Tibial nerve (tissue), 4 donors: Measurements from ENCODE around the gene TBC1D1. TPM values are rescaled to one million over a fixed set of nuclear protein-coding genes. Genes with fewer than 3 reads are reported as not detected.

Experiments
- DNase-seq, 2 donors: peaks; one replicate each; pipeline ENCODE4 v3.0.0-alpha.2; 2019; ENCODE audit warnings: low spot score in 2 of 2
- H3K27ac ChIP-seq, 4 donors: fragments of 200-600 bp; sonication (generic) in 3 of 4; one replicate each; pipeline ENCODE4 v1.5.1; 2017 to 2019; ENCODE audit warnings: mild to moderate bottlenecking in 1 of 4
- H3K27me3 ChIP-seq, 2 donors: fragments of 200-600 bp; sonication (generic) in 1 of 2; one replicate each; pipeline versions ENCODE4 v1.5.1 to v1.6.0; 2017 to 2019
- H3K36me3 ChIP-seq, 3 donors: fragments of 200-600 bp; sonication (generic); one replicate each; pipeline ENCODE4 v1.5.1; 2018 to 2019
- H3K4me1 ChIP-seq, 4 donors: fragments of 200-600 bp; sonication (generic) in 3 of 4; one replicate each; pipeline ENCODE4 v1.5.1; 2017 to 2019
- H3K4me3 ChIP-seq, 4 donors: fragments of 200-600 bp; sonication (generic) in 3 of 4; one replicate each; pipeline ENCODE4 v1.5.1; 2017 to 2019; ENCODE audit warnings: mild to moderate bottlenecking in 1 of 4, moderate library complexity in 1 of 4
- H3K9me3 ChIP-seq, 4 donors: fragments of 200-600 bp; sonication (generic) in 3 of 4; one replicate each; pipeline ENCODE4 v1.5.1; 2017 to 2019
- EP300 ChIP-seq, 2 donors: sonication (generic); formaldehyde crosslinking; IDR thresholded peaks; one replicate each; pipeline ENCODE4 v1.6.1; 2017; ENCODE audit warnings: antibody characterized with exemption in 2 of 2, mild to moderate bottlenecking in 1 of 2
- POLR2A ChIP-seq, 2 donors: fragments of 450-650 bp; IDR thresholded peaks; one replicate each; pipeline ENCODE4 v1.6.1; 2017; ENCODE audit warnings: antibody characterized with exemption in 2 of 2, mild to moderate bottlenecking in 2 of 2, moderate library complexity in 2 of 2
- WGBS, 2 donors: methylation state at CpG; one replicate each; pipeline ENCODE4 v1.1.5; 2018; 5-methylcytosine and 5-hydroxymethylcytosine counted together
- total RNA-seq, 4 donors: library from RNA; depleted of rRNA; stranded (reverse); fragments of >200 nt; gene quantifications; one replicate each; pipeline ENCODE4 v1.1.0, GENCODE V29; 2016
- TF ChIP-seq, protein P1 (sequence below), 5 experiments: fragments of 200-600 bp in 3 of 5; fragments of 450-650 bp in 2 of 5; sonication (generic) in 3 of 5; IDR thresholded peaks; one replicate each; pipeline ENCODE4 v1.5.1; 2016 to 2019; ENCODE audit warnings: antibody characterized with exemption in 5 of 5, mild to moderate bottlenecking in 3 of 5, moderate library complexity in 2 of 5

The TBC1D1 gene
- total RNA-seq, 4 donors from 2014 or later, result 41.6 to 97.8 (median 62.5) TPM

DNA sequence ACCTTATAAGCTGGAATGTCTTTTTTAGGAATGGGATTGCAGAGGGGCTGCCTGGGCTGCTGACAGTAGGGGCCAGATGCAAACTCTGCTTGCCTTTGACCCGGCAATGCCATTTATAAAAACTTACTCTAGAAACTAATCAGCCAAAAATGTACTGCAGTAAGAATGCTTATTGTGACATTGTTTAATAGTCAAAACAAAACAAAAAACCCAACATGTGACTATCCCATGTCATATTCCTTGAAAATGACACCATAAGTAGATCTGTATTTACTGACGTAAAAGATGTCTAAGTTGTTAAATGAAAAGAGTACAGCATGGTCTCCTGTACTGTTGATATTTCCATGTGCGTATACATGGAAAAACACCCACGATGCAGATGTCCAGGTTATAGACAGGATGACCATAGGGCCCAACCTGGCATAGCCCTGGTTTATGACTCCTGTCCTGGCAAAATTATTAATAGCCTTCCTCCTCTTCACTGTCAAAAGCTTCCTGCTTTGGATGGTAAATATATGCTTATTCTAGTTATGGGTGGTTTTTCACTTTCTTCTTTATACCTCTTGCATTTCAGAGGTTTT lies 208.2 kb downstream of the TBC1D1 start:
- DNase-seq, result no peak
- Histone ChIP-seq H3K36me3 (peaks cover 0 to 16% (median 0%) of the 10 kb centered on the region in 3 donors), H3K4me3 (no peak overlapping the region), H3K9me3 (no peaks in the 10 kb centered on the region), H3K27me3 (no peaks in the 10 kb centered on the region), H3K4me1 (peaks cover 0 to 9% (median 3%) of the 10 kb centered on the region in 4 donors), H3K27ac (peak overlapping the region in 1 of 4 donors; percentile 21)
- no peak for TF ChIP-seq EP300 (IDR thresholded peaks at IDR 0.05)
- no peak for TF ChIP-seq POLR2A (IDR thresholded peaks at IDR 0.05)
- TF ChIP-seq, protein P1, sequence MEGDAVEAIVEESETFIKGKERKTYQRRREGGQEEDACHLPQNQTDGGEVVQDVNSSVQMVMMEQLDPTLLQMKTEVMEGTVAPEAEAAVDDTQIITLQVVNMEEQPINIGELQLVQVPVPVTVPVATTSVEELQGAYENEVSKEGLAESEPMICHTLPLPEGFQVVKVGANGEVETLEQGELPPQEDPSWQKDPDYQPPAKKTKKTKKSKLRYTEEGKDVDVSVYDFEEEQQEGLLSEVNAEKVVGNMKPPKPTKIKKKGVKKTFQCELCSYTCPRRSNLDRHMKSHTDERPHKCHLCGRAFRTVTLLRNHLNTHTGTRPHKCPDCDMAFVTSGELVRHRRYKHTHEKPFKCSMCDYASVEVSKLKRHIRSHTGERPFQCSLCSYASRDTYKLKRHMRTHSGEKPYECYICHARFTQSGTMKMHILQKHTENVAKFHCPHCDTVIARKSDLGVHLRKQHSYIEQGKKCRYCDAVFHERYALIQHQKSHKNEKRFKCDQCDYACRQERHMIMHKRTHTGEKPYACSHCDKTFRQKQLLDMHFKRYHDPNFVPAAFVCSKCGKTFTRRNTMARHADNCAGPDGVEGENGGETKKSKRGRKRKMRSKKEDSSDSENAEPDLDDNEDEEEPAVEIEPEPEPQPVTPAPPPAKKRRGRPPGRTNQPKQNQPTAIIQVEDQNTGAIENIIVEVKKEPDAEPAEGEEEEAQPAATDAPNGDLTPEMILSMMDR (IDR thresholded peaks at IDR 0.05), result no peak
- 93 to 95% methylated on average over 4 of the region's 4 CpGs for WGBS, 2 donors

GRCh38 chr4:38099908-38100407 lies 209.1 kb downstream of the TBC1D1 start:
- DNase-seq, result no peak
- no peaks in the 10 kb centered on the region for H3K9me3 ChIP-seq
- no peak overlapping the region for H3K4me3 ChIP-seq
- H3K36me3 ChIP-seq, result peaks cover 0 to 23% (median 0%) of the 10 kb centered on the region in 3 donors
- peak overlapping the region in 1 of 4 donors; percentile 21 for H3K27ac ChIP-seq
- peaks cover 0 to 9% (median 3%) of the 10 kb centered on the region in 4 donors for H3K4me1 ChIP-seq
- no peaks in the 10 kb centered on the region for H3K27me3 ChIP-seq
- no peak for TF ChIP-seq POLR2A (IDR thresholded peaks at IDR 0.05)
- 68 to 70% methylated on average over 3 of the region's 3 CpGs for WGBS, 2 donors

DNA sequence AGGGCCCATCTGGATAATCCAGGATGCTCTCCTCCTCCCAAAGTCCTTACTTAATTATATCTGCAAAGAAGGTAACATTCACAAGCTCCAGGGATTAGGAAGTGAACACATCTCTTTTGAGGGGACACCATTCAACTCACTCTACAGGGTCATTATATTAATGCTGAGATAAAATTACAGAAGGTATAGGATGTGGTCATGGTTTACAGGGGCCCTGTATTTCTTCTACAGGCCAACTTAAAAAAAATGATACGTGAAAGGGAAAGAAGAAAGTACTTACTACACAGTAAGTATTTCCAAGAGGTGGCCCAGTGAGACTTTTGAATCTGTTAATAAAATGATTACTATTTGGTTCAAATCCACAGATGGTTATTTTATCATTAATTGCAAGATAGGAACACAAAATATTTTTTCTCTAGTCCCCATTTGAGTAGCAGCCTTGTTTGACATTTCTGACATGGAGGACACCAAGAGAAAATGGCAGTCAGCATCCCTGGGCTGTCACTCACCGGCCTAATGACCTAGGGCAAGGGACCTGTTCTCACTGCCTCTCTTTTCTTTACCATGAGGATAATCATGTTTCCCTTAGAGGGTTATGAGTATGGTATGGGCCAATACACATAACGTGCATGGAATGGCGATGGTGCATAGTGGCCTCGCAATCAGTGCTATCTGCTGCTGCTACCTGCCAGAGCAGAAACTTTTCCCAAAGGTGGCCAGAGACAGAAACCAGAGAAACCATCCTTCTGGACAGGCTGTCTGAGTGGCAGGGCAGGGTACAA lies 209.8 kb downstream of the TBC1D1 start:
- peaks cover 0 to 27% (median 0%) of the 10 kb centered on the region in 3 donors for H3K36me3 ChIP-seq
- no peak overlapping the region for H3K4me3 ChIP-seq
- WGBS, 2 donors, result 92 to 94% methylated on average over 5 of the region's 5 CpGs
- DNase-seq, result no peak
- TF ChIP-seq POLR2A (IDR thresholded peaks at IDR 0.05) (no peak), EP300 (IDR thresholded peaks at IDR 0.05) (no peak)
- TF ChIP-seq, protein P1 (IDR thresholded peaks at IDR 0.05), result no peak
- H3K9me3 ChIP-seq, result no peaks in the 10 kb centered on the region
- H3K4me1 ChIP-seq, result peaks cover 0 to 9% (median 3%) of the 10 kb centered on the region in 4 donors
- peak overlapping the region in 1 of 4 donors; percentile 18 for H3K27ac ChIP-seq
- no peaks in the 10 kb centered on the region for H3K27me3 ChIP-seq

DNA sequence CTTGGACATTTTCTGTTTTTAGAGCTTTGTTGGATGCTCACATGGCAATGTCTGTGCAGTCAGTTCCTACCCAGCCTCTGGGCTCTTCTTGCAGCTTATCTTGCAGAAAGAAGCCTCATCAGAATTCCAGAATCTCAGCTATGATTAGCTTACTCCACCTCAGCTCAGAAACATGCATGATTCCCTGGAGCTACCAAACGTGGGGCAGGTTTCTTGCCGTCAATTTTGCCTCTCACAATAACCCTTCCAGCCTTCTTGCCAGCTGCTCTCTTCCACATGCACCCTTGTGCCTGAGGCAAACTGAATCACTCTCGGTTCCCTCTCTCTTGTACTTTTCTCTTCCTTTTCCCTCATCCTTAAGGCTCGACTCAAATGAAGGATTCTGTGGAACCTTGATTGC lies 210.7 kb downstream of the TBC1D1 start:
- H3K9me3 ChIP-seq, result no peaks in the 10 kb centered on the region
- no peak overlapping the region for H3K4me3 ChIP-seq
- H3K27ac ChIP-seq, result no peak overlapping the region
- no peak for TF ChIP-seq POLR2A (IDR thresholded peaks at IDR 0.05)
- TF ChIP-seq, protein P1 (IDR thresholded peaks at IDR 0.05), result no peak
- no peak for TF ChIP-seq EP300 (IDR thresholded peaks at IDR 0.05)
- no peaks in the 10 kb centered on the region for H3K27me3 ChIP-seq
- 56 to 60% methylated on average over 4 of the region's 4 CpGs for WGBS, 2 donors
- peaks cover 0 to 11% (median 4%) of the 10 kb centered on the region in 4 donors for H3K4me1 ChIP-seq
- no peak for DNase-seq
- H3K36me3 ChIP-seq, result peaks cover 0 to 32% (median 0%) of the 10 kb centered on the region in 3 donors

DNA sequence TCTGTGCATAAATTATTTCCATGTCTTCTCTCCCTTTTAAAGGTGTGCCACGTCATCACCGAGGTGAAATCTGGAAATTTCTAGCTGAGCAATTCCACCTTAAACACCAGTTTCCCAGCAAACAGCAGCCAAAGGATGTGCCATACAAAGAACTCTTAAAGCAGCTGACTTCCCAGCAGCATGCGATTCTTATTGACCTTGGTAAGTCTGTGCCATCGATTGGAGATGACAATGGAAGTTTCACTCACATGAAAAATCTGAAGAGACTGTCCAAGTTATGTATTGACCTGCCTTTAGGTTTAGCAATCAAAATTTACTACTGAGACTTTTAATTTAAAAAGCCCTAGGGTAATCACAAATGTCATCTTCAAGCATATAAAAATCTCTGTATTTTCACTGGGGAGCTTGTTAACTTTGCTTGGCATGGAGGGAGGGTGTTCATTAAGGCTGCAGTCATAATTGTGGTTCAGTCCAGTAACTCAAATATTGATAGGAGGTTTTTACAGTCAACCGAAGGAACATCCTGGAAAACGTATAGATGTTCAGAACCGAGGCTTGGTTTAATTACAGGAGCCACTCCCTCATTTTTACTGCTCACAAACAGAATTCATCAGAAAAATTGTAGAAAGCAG lies 212.2 kb downstream of the TBC1D1 start:
- peaks cover 0 to 18% (median 4%) of the 10 kb centered on the region in 4 donors for H3K4me1 ChIP-seq
- no peak overlapping the region for H3K4me3 ChIP-seq
- no peaks in the 10 kb centered on the region for H3K9me3 ChIP-seq
- TF ChIP-seq, protein P1 (IDR thresholded peaks at IDR 0.05), result no peak
- TF ChIP-seq POLR2A (IDR thresholded peaks at IDR 0.05) (no peak), EP300 (IDR thresholded peaks at IDR 0.05) (no peak)
- H3K36me3 ChIP-seq, result peaks cover 0 to 33% (median 0%) of the 10 kb centered on the region in 3 donors
- no peak overlapping the region for H3K27ac ChIP-seq
- 78 to 79% methylated on average over 7 of the region's 7 CpGs for WGBS, 2 donors
- H3K27me3 ChIP-seq, result no peaks in the 10 kb centered on the region
- DNase-seq, result no peak
